Limb (tissue), 2 donors: ENCODE results near the gene PTPRD.

Experiments
- DNase-seq, 2 donors: peaks; one replicate each; pipeline ENCODE4 v3.0.0-alpha.2; 2016; ENCODE audit errors: extremely low spot score in 2 of 2

Gene PTPRD

DNA sequence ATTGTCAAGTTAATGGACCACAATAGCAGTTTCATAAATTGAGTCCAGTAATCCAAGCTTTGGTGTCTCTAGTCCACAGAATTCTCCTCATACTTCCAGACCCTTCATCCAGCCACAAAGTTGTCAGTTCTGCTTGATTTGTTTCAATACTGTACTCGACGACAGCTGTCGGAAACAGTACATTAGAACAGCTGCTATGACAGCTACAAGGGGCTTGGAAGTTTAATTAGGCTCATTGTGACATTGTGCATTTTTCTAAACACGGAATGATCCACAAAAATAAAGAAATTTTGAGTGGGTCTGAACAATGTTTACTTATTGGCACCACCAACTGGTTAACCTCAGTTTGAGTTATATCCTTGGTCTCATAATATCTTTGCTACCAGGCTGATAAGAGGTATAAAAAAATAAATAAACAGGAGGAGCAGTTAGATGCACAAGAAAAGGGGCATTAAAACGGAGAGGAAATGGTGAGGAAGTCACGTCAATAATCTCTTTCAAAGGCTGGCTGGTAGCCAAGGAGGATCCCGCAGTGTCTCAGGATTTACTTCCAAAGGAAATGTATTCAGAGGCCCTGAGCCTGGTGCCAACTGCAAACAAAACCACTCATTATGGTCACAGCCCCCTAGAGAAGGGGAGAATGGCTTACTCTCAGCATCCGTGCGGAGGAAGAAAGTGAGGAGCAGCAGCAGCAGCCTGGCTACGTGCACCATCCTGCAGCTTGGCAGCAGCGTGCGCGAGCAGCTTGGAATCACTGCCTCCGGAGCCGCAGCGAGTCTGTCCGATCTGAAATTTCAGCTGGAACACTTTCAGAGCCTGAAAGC is 1879.5 kb downstream of the PTPRD start:
- DNase-seq = peak; percentile 65 to 68

DNA sequence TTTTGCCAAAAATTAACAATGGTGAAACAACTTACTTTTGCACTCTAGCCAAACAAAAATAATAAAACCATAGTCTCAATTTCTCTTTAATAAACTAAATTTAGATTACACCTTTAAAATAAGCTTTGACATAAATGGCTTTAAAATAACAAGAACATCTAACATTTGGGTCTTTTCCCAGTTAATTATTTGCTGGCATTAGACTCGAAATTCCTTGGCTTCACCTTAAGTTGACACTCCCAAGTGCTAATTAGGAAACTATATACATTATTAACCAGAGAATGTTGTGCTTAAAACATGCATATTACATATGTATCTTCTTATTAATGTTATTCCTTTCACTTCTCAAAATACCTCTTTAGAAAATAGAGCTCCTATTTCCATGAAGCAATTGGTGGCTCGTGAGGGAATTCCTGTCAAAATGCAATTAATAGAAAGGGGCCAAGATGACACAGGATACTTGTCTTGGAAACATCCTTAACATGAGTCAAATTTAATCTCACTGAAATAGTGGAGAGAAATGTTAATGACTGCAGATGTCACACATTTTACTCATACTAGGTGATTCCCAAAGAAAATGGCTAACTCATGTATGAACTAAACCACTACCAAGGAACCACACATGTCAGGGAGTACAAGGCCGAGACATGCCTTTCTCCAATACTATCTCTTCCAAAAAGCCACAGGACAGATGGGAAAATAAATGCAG is 1880.3 kb downstream of the PTPRD start:
- DNase-seq = no peak

DNA sequence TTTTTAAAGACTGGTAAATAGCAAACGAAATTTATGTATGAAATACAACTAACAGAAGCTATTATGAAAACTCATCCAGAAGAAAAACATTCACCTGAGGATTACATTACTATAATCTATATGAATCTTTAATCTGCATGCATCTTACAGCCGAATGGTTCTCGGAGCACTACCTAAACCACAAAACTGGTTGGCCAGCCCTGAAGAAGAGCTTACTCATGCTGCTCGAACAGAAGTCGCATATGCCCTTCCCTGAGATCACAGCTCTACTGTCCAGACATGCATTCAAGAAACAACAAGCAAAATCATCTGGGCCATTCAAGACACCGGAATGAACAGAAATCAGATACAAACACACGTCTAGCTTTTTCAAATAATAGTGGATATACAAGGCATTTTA is 1882.2 kb downstream of the PTPRD start:
- no peak for DNase-seq

DNA sequence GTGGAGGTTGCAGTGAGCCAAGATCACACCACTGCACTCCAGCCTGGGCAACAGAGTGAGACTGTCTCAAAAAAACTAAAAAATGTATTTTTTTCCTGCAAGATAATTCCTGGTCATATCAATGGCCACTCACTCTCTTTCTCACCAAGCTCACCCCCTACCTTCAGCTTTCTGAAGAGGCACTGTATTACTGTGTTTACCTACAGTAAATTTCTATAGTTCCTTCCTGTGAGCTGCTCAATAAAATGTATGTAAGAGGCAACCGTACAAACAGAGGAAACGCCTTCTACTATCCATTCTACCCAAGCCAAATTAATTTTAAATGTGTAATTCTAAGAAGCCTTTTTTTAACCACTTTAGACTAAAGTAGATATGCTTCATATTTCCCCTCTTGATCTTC is 1883.9 kb downstream of the PTPRD start:
- no peak for DNase-seq

DNA sequence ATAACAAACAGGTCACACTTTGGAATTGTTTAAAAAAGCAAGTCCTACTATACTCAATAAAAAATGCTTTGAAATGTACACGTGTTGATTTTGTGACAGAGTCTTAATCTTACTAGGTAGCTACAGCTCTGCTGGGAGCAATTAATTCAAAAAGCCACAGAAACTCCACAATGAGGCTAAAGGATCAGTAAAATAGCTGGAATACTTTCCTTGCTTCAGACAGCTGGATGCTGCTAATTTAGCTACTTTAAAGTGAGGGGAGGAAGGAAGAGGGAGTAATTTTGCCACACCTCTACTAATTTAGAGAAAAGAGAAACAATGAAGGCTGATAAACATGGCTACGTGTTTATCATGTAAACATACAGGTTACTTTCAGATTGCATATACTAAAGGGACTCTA is 1885.6 kb downstream of the PTPRD start:
- no peak for DNase-seq

DNA sequence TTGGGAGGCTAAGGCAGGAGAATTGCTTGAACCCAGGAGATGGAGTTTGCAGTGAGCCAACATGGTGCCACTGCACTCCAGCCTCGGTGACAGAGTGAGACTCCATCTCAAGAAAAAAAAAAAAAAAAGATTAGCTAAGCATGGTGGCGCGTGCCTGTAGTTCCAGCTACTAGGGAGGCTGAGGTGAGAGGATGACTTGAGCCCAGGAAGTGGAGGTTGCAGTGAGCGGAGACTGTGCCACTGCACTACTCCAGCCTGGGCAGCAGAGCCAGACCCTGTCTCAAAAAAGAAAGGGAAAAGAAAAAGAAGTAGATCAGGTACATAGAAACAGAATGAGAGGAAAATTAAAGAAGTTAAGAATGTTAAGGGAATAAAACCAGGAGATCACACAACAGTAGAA is 1886.1 kb downstream of the PTPRD start:
- no peak for DNase-seq

DNA sequence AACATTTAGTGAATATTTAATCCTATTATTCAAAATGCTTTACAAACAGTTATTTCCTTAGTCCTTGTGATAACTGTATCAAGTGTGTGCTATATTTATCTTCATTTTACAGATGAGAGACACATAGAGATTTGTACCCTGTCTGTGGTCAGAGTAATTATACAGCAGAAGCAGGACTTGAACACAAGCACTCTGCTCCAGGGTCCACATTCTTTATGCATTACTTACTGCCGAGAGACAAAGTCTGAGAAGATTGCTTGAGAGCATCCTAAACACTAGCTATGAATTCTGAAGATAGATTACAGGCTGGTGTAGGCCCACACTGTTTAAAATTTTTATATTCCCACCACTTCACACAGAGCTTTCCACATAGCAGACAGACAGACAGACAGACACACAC is 1887.2 kb downstream of the PTPRD start:
- DNase-seq = no peak

DNA sequence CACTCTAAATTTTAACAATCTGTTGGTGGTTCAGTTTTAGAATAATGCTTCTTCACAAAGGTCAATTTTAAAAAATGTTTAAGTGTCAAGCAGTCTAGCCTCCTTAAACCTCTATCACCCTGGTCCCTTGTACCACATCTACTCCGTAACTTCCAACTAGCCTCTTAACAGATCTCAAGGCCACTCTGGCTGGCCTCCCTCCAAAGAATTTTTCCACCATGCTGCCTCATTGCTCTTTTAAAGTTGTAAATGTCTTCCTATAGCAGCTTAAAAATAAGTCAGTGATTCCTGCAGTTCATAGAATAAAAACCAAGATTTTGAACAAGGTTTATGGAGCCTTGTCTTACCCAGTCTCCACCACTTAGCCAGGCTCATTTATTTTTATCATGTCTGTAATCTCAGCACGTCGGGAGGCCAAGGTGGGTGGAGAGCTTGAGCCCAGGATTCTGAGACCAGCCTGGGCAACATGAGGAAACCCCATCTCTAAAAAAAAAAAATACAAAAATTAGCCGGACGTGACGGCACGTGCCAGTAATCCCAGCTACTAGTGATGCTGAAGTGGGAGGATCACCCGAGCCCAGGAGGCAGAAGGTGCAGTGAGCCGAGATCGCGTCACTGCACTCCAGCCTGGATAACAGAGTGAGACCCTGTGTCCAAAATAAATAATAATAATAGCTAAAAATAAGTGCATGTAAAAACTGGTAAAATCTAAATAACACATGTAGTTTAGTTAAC is 1888.4 kb downstream of the PTPRD start:
- no peak for DNase-seq

DNA sequence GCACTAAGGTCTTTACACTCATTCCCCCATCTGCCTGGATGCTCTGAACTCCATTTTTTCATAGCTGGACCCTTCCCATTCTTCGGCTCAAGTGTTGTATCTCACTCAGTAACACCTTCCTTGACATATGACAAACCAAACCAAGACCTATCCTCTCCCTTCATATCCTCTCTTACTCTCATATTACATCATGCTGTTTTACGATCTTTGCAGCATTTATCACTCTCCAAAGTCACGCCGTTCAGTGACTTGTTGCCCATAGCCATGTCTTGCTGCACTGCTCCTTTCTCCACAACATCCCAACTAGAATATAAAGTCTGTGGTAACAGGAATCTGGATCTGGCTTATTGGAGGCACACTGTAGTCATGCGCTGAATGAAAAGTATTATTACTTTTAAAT is 1889.6 kb downstream of the PTPRD start:
- DNase-seq = no peak

DNA sequence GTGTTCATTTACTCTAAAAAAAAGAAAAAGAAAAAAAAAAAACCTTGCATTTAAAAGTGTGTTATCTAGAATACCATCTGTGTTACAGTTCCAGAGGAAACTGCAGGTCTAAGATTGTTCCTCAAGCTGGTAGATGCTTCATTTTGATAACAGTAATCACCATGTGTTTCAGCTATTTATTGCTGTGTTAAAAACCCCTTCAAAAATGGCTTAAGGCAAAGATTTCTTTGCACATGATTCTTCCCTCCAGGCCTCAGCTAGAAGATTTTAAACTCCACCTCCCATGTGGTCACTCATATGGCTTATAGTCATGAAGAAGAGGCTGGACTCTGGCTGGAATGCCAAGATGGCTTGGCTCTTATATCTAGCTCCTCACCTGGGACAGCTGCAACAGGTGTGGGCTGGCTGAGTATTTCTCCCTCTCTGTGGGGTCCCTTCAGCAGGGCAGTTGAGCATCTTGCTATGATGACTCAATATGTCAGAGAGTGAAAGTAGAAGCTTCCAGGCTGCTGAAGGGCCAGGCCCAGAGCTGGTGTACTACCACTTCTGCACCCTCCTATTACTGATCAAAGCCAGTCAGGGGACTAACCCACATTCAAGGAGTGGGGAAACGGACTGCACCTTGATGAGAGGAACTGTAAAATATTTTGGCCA is 1892.8 kb downstream of the PTPRD start:
- DNase-seq = no peak

DNA sequence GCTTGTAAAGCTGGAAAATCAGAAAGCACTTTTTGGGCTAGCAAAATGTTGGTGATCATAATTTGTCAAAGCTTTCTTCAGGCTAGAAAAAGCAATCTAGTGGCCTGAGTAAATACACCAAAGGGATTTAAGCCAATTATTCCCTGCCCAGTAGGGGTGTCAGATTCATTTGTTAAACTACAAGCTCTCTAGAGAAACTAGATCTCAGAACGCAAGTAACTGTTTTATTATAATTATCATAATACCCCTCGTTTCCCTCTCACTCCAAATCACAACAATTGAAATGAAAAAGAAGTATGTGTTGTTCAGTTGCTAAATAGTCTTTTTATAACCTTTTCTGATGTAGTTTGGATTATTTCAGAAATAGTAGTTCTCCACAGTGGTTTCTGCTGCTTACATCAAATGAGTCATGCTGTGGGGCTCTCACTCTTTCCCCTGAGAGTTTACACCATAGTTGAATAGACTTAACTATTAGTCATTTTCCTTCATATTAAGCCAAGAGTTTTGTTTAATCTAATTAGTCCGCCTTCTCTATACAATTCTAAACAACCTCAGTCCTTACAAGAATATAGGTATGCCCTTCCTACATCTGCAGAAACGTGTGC is 1894.6 kb downstream of the PTPRD start:
- no peak for DNase-seq

DNA sequence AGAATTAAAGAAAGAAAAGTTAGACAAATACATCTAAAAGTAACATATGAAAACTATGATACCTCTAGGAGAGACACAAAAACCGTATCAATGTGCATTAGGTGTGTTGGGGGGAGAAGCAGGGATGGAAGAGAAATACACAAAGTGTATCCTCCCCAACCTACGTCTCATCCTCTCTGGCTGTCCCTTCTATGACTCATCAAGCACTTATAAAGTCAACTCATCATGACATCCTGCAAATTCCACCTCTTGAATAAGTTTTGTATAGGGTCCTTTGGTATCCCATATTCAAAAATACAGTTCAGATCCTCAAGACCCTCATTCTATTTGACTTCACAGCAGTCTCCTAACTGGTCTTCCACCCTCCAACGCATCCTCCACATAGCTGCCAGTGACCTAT is 1895.7 kb downstream of the PTPRD start:
- DNase-seq = no peak

DNA sequence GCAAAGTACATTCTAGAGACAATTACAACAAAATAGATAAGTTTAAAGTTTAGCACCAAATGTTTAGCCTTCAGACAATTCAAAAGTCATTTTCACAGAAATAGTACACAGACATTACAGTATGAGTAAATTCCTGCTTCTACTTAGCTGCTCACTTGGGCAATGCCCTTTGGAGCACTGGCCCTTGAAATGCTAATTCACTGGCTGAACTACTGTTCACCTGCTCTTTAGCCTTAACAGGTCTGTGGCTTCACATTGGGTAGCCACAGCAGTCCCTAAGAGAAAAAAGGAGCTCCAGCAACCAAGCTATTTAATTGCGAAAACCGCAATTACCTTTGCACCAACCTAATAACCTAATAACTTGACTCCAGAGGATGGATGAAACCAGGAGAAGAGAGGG is 1897.0 kb downstream of the PTPRD start:
- no peak for DNase-seq

DNA sequence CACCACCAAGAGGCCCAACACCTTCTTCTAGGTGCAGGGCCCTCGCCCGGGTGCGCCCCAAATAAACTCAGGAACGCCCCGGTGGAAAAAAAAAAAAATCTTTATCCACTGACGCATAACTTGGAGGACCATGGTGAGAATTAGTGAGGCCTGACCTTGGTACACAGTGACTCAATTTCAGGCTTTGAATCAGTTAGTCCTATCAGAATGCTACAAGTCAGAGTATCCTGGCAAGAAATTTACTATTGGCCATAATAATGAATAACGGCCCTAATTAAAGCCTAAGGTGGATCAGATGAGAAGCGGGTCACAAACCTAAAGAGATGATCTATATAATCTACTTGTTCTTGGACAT is 1899.0 kb downstream of the PTPRD start:
- no peak for DNase-seq

DNA sequence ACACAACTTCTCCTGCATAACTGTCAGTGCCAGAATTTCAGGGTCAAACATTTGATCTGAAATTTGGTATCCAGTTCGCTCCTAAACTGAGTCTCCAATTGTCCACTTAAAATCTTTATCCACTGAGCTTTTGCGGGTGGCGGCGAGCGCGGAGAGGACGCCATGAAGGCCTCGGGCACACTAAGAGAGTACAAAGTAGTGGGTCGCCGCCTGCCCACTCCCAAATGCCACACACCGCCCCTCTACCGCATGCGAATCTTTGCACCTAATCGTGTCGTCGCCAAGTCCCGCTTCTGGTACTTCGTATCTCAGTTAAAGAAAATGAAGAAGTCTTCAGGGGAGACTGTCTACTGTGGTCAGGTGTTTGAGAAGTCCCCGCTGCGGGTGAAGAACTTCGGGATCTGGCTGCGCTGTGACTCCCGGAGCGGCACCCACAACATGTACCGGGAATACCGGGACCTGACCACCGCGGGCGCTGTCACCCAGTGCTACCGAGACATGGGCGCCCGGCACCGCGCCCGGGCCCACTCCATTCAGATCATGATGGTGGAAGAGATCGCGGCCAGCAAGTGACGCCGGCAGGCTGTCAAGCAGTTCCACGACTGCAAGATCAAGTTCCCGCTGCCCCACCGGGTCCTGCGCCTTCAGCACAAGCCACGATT is 1899.5 kb downstream of the PTPRD start:
- no peak for DNase-seq

DNA sequence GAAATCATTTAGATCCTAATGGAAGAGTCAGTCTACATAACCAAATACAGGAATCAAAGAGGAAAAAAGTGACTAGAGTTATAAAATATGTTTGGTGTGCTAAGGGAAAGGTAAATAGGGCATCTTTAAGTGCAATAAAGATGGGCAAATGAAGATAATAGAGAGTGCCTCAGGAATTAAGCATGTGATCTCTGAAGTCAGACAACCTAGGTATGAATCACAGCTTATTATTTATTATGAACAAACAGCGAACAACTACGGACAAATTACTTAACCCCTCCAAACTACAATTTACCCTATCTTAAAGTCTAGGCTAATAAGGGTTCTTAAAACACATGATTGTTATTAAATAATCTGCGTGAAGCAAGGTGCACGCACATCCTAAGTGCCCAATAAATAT is 1903.1 kb downstream of the PTPRD start:
- DNase-seq = no peak

DNA sequence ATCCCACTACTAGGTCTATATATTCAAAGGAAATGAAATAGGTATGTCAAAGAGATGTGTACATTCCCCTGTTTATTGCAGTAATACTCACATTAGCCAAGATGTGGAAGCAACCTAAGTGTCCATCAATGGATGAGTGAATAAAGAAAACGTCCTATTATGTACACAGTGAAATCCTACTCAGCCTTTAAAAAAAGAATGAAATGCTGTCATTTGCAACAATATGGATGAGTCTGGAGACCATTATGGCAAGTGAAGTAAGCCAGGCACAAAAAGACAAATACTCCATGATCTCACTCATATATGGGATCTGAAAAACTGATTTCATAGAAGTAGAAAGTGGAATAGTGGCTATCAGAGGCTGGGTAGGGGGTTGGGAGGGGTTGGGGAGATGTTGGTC is 1904.1 kb downstream of the PTPRD start:
- no peak for DNase-seq

DNA sequence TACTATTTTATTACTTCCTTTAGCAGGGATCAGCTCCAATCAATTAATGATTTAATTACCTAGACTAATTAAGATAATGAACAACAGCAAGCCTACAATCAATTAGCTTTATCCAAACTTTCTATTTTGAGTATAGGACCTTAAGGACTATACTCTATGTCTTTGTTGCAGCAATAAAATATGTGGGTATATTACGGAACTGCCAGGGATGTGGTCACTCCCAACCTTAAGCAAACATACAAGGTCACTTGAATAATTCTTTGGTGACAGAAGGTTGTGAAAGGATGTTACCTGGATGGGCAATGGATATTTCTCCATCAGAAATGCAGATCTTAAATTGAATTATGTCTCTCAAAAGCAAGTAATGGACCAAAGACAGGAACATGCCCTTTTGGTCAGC is 1905.8 kb downstream of the PTPRD start:
- DNase-seq = no peak

DNA sequence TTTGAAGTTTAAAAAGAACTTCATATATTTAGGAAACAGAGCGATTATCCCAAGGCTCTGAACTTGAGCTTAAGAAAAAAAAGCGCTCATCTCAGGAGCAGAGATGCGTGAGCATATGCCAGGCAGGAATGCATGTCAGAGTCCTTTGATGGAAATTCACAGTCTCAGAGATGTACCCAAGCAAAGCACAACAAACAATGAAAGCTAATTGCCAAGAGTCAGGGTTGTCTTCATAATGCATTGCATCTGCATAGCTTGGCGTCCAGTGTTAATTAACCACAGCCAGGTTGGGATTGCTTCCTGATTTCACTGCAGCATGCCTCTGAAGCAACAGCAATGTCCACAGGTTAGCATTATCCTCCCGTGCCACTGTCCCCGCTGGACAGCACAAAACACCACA is 1906.3 kb downstream of the PTPRD start:
- no peak for DNase-seq

DNA sequence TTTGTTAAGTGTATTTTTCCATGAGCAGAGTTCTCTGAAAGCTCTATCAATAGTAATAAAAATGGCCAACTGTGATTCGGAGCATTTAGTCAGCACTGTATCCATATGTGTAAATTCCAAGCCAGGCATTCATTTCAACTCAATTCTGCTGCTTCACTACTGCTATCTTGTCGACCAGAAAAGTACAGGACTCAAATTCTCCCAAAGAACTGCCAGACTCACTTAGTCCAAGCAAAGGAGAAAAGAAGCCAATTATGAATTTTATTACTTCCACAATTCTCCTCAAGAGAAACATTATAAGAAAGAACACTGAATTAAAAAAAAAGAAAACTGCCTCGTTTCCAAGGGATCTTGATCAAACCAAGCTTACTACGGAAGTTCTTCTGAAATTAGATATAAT is 1906.9 kb downstream of the PTPRD start:
- peak in 1 of 2 donors; percentile 20 for DNase-seq

DNA sequence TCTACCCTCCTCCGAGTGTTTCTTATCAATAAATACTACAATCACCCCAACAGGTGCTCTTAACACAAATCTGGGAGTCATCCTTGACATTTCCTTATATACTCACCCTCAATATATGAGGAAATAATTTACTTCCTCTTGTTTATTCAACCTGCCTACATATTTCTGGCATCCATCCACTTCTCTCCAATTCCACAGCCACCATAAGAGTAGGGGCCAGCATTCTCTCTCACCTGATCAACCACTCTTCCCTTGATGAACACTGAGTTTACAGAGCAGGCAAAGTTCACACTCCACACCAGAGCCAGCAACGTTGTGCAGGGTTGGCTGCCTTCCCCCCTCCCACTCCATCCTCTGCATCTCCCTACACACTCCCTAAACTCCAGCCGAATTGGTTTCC is 1908.9 kb downstream of the PTPRD start:
- no peak for DNase-seq
